Measurements from ENCODE around the gene LCE3A. TPM values are rescaled to one million over a fixed set of nuclear protein-coding genes. Genes with fewer than 3 reads are reported as not detected.

LCE3A gene, protein sequence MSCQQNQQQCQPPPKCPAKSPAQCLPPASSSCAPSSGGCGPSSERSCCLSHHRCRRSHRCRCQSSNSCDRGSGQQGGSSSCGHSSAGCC
- not detected in 2 replicates for total RNA-seq

DNA sequence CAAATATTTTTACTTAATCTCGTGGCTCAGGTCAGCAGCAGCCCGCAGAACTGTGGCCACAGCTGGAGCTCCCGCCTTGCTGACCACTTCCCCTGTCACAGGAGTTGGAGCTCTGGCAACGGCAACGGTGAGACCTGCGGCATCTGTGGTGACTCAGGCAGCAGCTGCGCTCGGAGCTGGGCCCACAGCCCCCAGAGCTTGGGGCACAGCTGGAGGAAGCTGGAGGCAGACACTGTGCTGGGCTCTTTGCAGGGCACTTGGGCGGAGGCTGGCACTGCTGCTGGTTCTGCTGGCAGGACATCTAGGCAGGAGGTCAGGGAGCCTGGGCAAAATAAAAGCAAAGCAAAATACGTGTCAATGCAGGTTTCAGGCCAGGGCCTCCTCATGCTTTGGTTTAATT is at the start of gene LCE3A:
Gene LCE3A (minus strand): TSS at position 301 of the 400 bp plus-strand sequence. CDS start 0 bp downstream, at position 301.

DNA sequence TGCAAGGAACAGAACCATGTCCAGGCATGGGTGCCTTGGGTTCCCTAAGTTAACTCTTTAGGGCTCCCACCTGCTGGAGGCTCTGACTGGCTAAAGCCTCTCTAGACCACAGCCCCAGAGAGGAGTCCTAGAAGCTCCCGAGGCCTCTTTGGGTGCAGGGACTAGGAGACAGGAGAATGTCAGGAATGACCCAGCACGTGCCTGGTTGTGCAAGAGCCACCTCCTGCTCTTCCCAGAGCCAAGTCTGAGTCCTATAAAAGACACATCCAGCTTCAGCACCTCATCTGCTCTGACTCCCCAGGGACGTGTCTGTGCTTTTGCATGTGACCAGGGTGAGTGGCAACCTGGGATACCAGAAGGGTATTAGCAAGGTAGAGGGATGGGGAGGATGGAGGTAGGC is 40.2 kb upstream of the LCE3A start, which contains the start of gene LCE2D:
Gene LCE2D (plus strand): TSS at position 283 of the 400 bp plus-strand sequence. CDS start 726 bp downstream, outside the sequence.

DNA sequence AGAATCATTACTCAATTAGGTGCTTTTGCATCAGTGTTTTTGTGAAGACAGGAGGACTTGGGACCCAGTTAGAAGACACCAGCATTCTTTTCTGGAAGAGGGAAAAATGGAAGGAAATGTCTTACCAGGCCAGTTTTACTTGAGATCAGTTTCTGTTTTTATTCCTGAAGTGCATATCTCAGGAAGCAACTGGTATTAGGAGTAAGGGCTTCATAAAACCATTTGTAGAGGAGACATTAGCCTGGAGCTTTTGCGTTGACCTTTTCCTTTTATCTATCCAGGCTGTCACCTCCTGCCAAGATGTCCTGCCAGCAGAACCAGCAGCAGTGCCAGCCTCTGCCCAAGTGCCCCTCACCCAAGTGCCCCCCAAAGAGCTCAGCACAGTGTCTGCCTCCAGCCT is 9.4 kb downstream of the LCE3A start, which contains the start of gene LCE3B:
Gene LCE3B (plus strand): TSS at position 301 of the 400 bp plus-strand sequence. CDS start 0 bp downstream, at position 301.

DNA sequence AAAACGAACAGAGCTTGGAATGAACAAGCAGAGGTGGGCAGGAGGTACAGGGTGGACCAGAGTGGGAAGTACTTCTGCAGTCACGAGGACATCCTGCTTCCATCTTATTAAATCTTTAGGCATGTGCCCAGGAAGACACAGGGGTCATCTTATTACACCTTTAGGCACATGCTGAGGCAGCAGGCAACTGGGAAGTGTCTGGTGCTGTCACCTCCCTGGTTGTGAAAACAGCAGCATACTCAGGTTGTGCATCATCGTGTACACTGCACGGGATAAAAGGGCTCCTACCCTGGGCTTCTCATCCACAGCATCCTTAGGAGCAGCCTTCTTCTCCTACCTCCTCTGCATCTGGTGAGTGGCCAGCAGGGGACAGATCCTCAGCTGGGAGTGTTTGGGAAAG is 23.0 kb downstream of the LCE3A start, which contains the start of gene LCE3C:
Gene LCE3C (plus strand): TSS at position 301 of the 400 bp plus-strand sequence. CDS start 498 bp downstream, outside the sequence.

DNA sequence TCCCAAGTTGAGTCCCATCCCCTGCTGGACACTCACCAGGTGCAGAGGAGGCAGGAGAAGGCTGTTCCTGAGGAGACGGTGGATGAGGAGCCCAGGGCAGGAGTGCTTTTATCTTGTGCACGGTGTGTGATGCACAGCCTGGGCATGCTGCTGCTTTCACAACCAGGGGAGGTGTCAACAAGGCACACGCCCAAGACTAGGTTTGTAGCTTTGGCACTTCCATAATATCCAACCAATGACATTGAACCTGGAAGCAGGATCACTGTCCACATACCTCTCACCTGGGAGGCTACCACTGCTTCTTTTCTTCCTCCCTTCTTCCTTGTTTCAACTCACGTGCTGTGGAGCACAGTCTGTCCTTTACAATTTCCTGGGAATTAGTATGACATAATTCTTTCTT is 42.5 kb downstream of the LCE3A start, which contains the start of gene LCE3D:
Gene LCE3D (minus strand): TSS at position 84 of the 400 bp plus-strand sequence. CDS start 580 bp downstream, outside the sequence.

Other genes with a start within 250 kb of the LCE3A start
- gene CRNN, start 208.8 kb downstream of the LCE3A start, total RNA-seq, result under 0.01 and 0.09 TPM in 2 replicates
- gene LCE5A, start 112.3 kb downstream of the LCE3A start, total RNA-seq, result not detected in 2 replicates
- gene CRCT1, start 108.6 kb downstream of the LCE3A start, total RNA-seq, result not detected in 2 replicates
- not detected in 2 replicates for gene LCE3E, start 56.3 kb downstream of the LCE3A start, total RNA-seq
- not detected in 2 replicates for gene LCE3D, start 42.6 kb downstream of the LCE3A start, total RNA-seq
- gene LCE3C, start 22.9 kb downstream of the LCE3A start, total RNA-seq, result not detected in 2 replicates
- gene LCE3B, start 9.3 kb downstream of the LCE3A start, total RNA-seq, result not detected in 2 replicates
- gene LCE2D, start 40.3 kb upstream of the LCE3A start, total RNA-seq, result not detected in 2 replicates
- not detected in 2 replicates for gene LCE2C, start 52.2 kb upstream of the LCE3A start, total RNA-seq
- gene LCE2B, start 63.0 kb upstream of the LCE3A start, total RNA-seq, result not detected in 2 replicates
- gene LCE2A, start 75.2 kb upstream of the LCE3A start, total RNA-seq, result not detected in 2 replicates
- gene LCE4A, start 85.1 kb upstream of the LCE3A start, total RNA-seq, result not detected in 2 replicates
- gene KPRP, start 134.9 kb upstream of the LCE3A start, total RNA-seq, result not detected in 2 replicates
- not detected in 2 replicates for gene LCE1F, start 152.0 kb upstream of the LCE3A start, total RNA-seq
- not detected in 2 replicates for gene LCE1E, start 163.2 kb upstream of the LCE3A start, total RNA-seq
- not detected in 2 replicates for gene LCE1D, start 173.6 kb upstream of the LCE3A start, total RNA-seq
- not detected in 2 replicates for gene LCE1C, start 183.5 kb upstream of the LCE3A start, total RNA-seq
- gene LCE1B, start 188.9 kb upstream of the LCE3A start, total RNA-seq, result not detected in 2 replicates
- not detected in 2 replicates for gene LCE1A, start 204.4 kb upstream of the LCE3A start, total RNA-seq
- gene LCE6A, start 219.8 kb upstream of the LCE3A start, total RNA-seq, result not detected in 2 replicates
- gene LCE7A, start 236.9 kb upstream of the LCE3A start, total RNA-seq, result not detected in 2 replicates